ENCODE results near the gene SLC44A3.

SLC44A3 gene

GRCh38 chr1:94903280-94904009, 83.3 kb downstream of the SLC44A3 start:
- Mint-ChIP-seq H3K4me1 (ENCODE audit: low read depth) (no peaks in the 10 kb centered on the region), H3K4me3 (no peak overlapping the region), H3K36me3 (ENCODE audit: low read depth) (no peaks in the 10 kb centered on the region), H3K27ac (no peak overlapping the region), H3K27me3 (no peaks in the 10 kb centered on the region), H3K9me3 (no peaks in the 10 kb centered on the region)
- intact Hi-C loops (cut with micrococcal nuclease) = no loop called here

- Mint-ChIP-seq H3K36me3 (ENCODE audit: low read depth) (no peaks in the 10 kb centered on the region), H3K4me1 (ENCODE audit: low read depth) (no peaks in the 10 kb centered on the region), H3K4me3 (no peak overlapping the region), H3K9me3 (no peaks in the 10 kb centered on the region), H3K27ac (no peak overlapping the region), H3K27me3 (no peaks in the 10 kb centered on the region)
- intact Hi-C loops (cut with micrococcal nuclease) = no loop called here
These were observed 85.0 kb downstream of the SLC44A3 start for GRCh38 chr1:94905207-94905606.

GRCh38 chr1:94906382-94906781, 86.2 kb downstream of the SLC44A3 start:
- Mint-ChIP-seq H3K4me3 (no peak overlapping the region), H3K36me3 (ENCODE audit: low read depth) (no peaks in the 10 kb centered on the region), H3K4me1 (ENCODE audit: low read depth) (no peaks in the 10 kb centered on the region), H3K27me3 (no peaks in the 10 kb centered on the region), H3K9me3 (no peaks in the 10 kb centered on the region), H3K27ac (no peak overlapping the region)
- intact Hi-C loops (cut with micrococcal nuclease) = no loop called here

- Mint-ChIP-seq H3K27me3 (no peaks in the 10 kb centered on the region), H3K9me3 (no peaks in the 10 kb centered on the region), H3K27ac (no peak overlapping the region), H3K36me3 (ENCODE audit: low read depth) (no peaks in the 10 kb centered on the region), H3K4me1 (ENCODE audit: low read depth) (no peaks in the 10 kb centered on the region), H3K4me3 (no peak overlapping the region)
- intact Hi-C loops (cut with micrococcal nuclease) = no loop called here
These were observed 87.0 kb downstream of the SLC44A3 start for GRCh38 chr1:94907136-94907535.

- no peaks in the 10 kb centered on the region for H3K9me3 Mint-ChIP-seq
- no peaks in the 10 kb centered on the region for H3K36me3 Mint-ChIP-seq (ENCODE audit: low read depth)
- no peaks in the 10 kb centered on the region for H3K27me3 Mint-ChIP-seq
- intact Hi-C loops (cut with micrococcal nuclease) = no loop called here
- no peak overlapping the region for H3K4me3 Mint-ChIP-seq
- H3K27ac Mint-ChIP-seq = no peak overlapping the region
- no peaks in the 10 kb centered on the region for H3K4me1 Mint-ChIP-seq (ENCODE audit: low read depth)
These were observed 88.0 kb downstream of the SLC44A3 start for GRCh38 chr1:94908190-94908589.

GRCh38 chr1:94908965-94909364, 88.8 kb downstream of the SLC44A3 start:
- H3K27ac Mint-ChIP-seq = no peak overlapping the region
- intact Hi-C loops (cut with micrococcal nuclease) = no loop called here
- peaks cover 2% of the 10 kb centered on the region for H3K27me3 Mint-ChIP-seq

GRCh38 chr1:94909486-94909885, 89.3 kb downstream of the SLC44A3 start:
- Mint-ChIP-seq H3K4me1 (ENCODE audit: low read depth) (no peaks in the 10 kb centered on the region), H3K27ac (no peak overlapping the region), H3K36me3 (ENCODE audit: low read depth) (no peaks in the 10 kb centered on the region), H3K27me3 (peaks cover 4% of the 10 kb centered on the region), H3K9me3 (no peaks in the 10 kb centered on the region), H3K4me3 (no peak overlapping the region)
- intact Hi-C loops (cut with micrococcal nuclease) = no loop called here

More at GRCh38 chr1:94908965-94909364, 88.8 kb downstream of the SLC44A3 start:
- Mint-ChIP-seq H3K36me3 (ENCODE audit: low read depth) (no peaks in the 10 kb centered on the region), H3K4me3 (no peak overlapping the region), H3K4me1 (ENCODE audit: low read depth) (no peaks in the 10 kb centered on the region), H3K9me3 (no peaks in the 10 kb centered on the region)

- no peaks in the 10 kb centered on the region for H3K4me1 Mint-ChIP-seq (ENCODE audit: low read depth)
- peaks cover 7% of the 10 kb centered on the region for H3K27me3 Mint-ChIP-seq
- no peaks in the 10 kb centered on the region for H3K36me3 Mint-ChIP-seq (ENCODE audit: low read depth)
- H3K4me3 Mint-ChIP-seq = no peak overlapping the region
- intact Hi-C loops (cut with micrococcal nuclease) = no loop called here
- H3K9me3 Mint-ChIP-seq = no peaks in the 10 kb centered on the region
- H3K27ac Mint-ChIP-seq = no peak overlapping the region
These were observed 92.4 kb downstream of the SLC44A3 start for GRCh38 chr1:94912263-94913184.

- no peaks in the 10 kb centered on the region for H3K9me3 Mint-ChIP-seq
- intact Hi-C loops (cut with micrococcal nuclease) = no loop called here
- no peak overlapping the region for H3K27ac Mint-ChIP-seq
- no peaks in the 10 kb centered on the region for H3K4me1 Mint-ChIP-seq (ENCODE audit: low read depth)
- H3K36me3 Mint-ChIP-seq (ENCODE audit: low read depth) = no peaks in the 10 kb centered on the region
- no peak overlapping the region for H3K4me3 Mint-ChIP-seq
- H3K27me3 Mint-ChIP-seq = peaks cover 13% of the 10 kb centered on the region
These were observed 97.1 kb downstream of the SLC44A3 start for GRCh38 chr1:94917251-94917650.

- Mint-ChIP-seq H3K27ac (no peak overlapping the region), H3K9me3 (no peaks in the 10 kb centered on the region), H3K27me3 (peaks cover 30% of the 10 kb centered on the region), H3K4me3 (no peak overlapping the region), H3K36me3 (ENCODE audit: low read depth) (no peaks in the 10 kb centered on the region), H3K4me1 (ENCODE audit: low read depth) (no peaks in the 10 kb centered on the region)
- intact Hi-C loops (cut with micrococcal nuclease) = no loop called here
These were observed 99.3 kb downstream of the SLC44A3 start for GRCh38 chr1:94919241-94920030.

GRCh38 chr1:94920061-94920460, 99.9 kb downstream of the SLC44A3 start:
- Mint-ChIP-seq H3K27ac (no peak overlapping the region), H3K9me3 (no peaks in the 10 kb centered on the region), H3K4me1 (ENCODE audit: low read depth) (no peaks in the 10 kb centered on the region), H3K36me3 (ENCODE audit: low read depth) (no peaks in the 10 kb centered on the region), H3K4me3 (no peak overlapping the region), H3K27me3 (peaks cover 35% of the 10 kb centered on the region)
- intact Hi-C loops (cut with micrococcal nuclease) = no loop called here

GRCh38 chr1:94921977-94922376, 101.8 kb downstream of the SLC44A3 start:
- Mint-ChIP-seq H3K4me1 (ENCODE audit: low read depth) (peaks cover 10% of the 10 kb centered on the region), H3K27ac (no peak overlapping the region), H3K27me3 (peaks cover 51% of the 10 kb centered on the region), H3K36me3 (ENCODE audit: low read depth) (no peaks in the 10 kb centered on the region), H3K4me3 (no peak overlapping the region), H3K9me3 (no peaks in the 10 kb centered on the region)
- intact Hi-C loops (cut with micrococcal nuclease) = no loop called here

GRCh38 chr1:94922761-94923331, 102.7 kb downstream of the SLC44A3 start:
- intact Hi-C loops (cut with micrococcal nuclease) = no loop called here
- Mint-ChIP-seq H3K4me1 (ENCODE audit: low read depth) (peaks cover 15% of the 10 kb centered on the region), H3K27me3 (peaks cover 56% of the 10 kb centered on the region), H3K27ac (no peak overlapping the region), H3K9me3 (no peaks in the 10 kb centered on the region), H3K4me3 (no peak overlapping the region), H3K36me3 (ENCODE audit: low read depth) (no peaks in the 10 kb centered on the region)

Measured in dendritic cell treated with granulocyte-macrophage colony-stimulating factor and Interleukin-4, amounts not matched to agents 40 ng/mL and 50 ng/mL, for 4 days (primary cell).